HG03520 (cell line): Measurements from ENCODE around the gene GSTO2.

ENCODE experiments used
- ATAC-seq: cut with Tn5 transposase; IDR thresholded peaks from one replicate; pipeline ENCODE4 v1.9.1; 2021; ENCODE audit warnings: mild to moderate bottlenecking, moderate library complexity; ENCODE audit not compliant: unreplicated experiment

Gene GSTO2

GRCh38 chr10:104279550-104280259 lies 10.7 kb downstream of the GSTO2 start:
- ATAC-seq, result no peak

DNA sequence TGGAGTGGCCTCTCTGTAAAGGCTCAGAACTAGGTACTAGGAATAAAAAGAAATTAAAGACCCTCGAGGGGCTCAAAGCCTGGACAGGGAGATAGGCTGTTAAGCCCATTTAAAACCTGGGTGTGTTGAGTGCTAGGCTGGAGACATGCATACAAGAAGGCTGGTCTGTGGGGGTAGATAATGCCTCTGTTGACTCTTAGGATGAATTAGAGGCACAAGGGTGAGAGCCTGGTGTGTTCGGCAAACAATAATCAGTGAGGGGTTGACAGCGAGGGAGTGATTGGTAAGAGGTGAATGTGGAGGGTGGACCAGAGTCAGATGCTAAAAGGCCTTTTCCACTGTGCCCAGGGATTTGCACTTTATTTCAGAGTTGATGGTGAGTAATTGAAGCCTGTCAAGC lies 12.7 kb downstream of the GSTO2 start:
- no peak for ATAC-seq

DNA sequence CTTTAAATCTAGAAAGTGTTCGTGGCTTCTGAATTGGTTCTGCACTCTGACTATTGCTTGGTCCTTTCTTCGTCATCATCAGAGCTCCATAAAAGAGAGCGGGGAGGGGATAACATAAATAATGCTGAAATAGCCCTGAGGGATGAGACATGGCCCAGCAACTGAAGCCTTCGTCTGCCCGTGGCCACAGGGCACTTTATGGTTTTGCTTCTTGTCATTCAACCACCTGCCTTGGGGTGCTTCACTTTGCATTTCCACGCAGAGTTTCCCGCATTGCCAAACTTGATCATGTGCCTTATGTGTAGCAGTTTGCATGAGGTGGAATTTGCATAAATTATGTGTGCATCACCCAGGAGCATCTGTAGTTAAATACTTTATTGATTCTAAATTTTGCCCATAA lies 15.9 kb downstream of the GSTO2 start:
- no peak for ATAC-seq

DNA sequence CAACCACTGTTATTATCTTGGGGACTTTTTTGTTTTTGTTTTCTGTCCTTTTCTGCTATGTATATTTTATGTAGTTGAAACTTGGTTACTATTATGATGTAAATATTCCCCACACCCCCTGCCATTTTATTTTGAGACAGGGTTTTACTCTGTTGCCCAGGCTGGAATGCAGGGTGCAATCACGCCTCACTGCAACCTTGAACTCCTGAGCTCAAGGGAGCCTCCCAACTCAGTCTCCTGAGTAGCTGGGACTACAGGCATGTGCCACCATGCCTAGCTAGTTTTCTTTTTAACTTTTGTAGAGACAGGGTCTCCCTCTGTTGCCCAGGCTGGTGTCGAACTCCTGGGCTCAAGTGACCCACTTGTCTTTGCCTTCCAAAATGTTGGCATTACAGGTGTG lies 18.0 kb downstream of the GSTO2 start:
- no peak for ATAC-seq

DNA sequence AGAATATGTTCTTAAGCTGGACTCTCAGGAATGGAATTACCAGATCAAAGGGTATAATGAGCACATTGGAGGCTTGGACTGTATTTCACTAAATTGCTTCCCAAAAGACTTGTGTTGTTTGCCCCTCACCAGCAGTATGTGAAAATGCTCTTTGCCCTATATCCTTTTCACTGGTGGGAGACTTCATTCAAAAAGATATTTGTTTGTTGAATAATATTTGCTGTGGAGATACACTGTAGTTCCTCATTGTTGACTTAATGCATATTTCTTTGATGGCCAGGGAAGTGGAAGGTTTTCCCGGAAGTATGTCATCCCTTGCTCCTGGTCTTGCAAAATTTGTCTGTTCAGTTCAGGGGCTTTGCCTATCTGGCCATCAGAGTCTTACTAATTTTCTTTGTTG lies 19.4 kb downstream of the GSTO2 start:
- ATAC-seq, result no peak

- peak; percentile 100 for ATAC-seq
These were observed 22.5 kb downstream of the GSTO2 start for GRCh38 chr10:104291439-104291951.

DNA sequence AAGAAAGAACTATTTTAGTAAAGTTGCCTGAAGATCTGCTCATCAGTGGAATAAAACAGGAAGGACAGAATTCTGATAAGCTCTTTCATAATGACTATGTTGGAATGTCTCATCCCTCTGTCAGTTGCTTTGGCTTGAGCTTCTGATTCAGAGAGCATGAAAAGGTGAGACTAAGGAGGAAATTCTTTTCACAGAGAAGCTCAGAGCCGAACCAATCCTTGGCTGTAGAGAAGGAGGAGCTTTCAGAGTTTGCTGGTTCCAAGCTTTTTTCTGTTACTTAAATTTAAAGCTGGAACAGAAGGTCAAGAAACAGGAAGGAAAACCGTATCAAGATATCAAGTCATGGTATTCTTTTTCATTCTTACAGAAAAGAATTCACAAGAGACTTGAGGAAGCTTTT lies 24.0 kb downstream of the GSTO2 start:
- no peak for ATAC-seq

DNA sequence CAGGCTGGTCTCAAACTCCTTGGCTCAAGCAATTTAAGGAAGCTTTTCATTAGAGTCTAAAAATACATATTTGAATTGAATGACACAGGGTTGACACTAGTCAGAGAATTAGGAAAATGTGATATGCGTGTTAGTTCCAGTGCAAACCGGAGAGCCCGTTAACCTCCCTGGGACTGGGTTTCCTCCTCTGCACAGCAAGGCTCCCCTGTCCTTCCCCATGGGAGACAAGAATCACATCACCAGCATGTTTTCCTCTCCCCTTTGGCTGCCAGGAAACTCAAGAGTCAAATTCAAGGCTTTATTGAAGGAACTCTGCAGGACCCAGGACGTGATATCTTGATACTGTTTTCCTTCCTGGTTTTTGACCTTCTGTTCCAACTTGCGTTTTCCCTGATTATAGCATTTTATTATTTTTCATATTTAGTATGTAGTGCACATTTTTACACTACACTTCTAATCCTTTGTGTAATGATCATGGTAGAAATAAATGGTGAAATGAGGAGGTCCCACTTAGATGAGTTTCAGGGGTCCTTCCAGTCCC lies 24.9 kb downstream of the GSTO2 start:
- ATAC-seq, result no peak

DNA sequence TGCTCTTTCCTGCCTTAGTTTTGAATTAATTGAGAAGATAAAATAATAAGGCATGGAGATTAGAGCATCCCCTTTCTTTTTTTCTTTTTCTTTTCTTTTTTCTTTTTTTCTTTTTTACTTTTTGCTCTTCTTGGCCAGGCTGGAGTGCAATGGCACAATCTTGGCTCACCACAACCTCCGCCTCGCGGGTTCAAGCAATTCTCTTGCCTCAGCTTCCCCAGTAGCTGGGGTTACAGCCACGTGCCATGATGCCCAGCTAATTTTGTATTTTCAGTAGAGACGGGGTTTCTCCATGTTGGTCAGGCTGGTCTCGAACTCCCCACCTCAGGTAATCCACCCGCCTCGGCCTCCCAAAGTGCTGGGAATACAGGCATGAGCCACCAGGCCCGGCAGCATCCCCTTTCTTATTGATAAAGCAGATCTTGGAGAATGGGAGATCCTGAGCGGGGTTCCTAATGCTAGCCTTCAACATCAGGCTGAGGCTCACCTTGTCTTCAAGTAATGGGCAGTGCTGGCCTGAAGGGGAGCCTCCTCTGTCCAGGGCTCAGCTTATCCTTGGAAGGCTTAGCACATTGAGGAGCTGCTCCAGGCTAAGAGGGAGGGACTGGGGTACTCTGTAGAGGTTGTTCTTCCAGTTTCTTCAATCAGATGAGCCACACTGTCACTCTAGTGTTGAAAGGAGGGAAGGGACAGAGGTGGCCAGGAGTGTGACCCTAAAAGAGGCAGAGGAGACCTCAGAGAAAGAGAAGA lies 27.9 kb downstream of the GSTO2 start:
- ATAC-seq, result no peak

DNA sequence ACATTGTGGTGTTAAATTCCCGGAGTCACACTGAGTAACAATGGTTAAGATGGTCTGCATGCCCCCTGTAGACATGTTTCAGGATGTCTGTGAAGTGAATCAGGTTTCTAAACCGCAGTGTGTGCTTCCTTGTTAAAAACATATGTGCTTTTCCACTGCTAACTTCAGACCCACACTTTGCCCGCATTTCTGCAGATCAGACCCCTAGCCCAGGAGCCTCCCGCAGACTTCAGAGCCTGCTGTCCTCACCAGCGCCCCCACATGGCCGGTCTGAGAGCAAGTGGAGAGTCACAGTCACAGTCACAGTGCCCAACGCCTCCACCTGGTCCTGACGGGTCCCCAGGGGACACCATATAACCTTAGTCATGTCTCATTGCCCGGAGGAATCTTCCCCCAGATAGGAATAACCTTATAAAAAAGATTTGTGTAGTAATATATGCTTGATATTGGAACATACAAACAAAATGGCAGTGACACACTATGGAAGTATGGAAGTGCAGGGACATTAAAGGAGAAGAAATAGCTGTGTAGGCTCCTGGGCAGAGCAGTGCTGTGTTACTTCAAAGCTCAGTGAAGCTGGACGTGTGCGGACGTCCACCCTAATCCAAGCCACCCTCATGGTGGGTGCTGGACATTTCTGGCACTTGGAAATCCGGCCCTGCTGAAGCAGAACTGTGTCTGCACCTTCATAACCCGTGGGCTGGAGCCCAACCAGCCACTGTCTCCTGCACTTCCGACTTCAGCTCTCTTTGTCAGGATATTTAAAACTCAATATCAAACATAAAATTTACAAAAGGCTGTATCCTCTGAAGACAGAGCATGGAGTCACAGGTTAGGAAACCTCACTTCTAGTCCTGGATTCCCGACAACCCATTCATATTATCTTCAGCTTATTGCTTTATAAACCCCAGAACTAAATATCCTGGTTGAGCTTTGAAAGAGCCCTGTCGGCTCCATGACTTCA lies 29.0 kb downstream of the GSTO2 start:
- no peak for ATAC-seq

GRCh38 chr10:104299031-104299904 lies 30.3 kb downstream of the GSTO2 start:
- no peak for ATAC-seq

GRCh38 chr10:104300002-104300735 lies 31.2 kb downstream of the GSTO2 start:
- no peak for ATAC-seq

DNA sequence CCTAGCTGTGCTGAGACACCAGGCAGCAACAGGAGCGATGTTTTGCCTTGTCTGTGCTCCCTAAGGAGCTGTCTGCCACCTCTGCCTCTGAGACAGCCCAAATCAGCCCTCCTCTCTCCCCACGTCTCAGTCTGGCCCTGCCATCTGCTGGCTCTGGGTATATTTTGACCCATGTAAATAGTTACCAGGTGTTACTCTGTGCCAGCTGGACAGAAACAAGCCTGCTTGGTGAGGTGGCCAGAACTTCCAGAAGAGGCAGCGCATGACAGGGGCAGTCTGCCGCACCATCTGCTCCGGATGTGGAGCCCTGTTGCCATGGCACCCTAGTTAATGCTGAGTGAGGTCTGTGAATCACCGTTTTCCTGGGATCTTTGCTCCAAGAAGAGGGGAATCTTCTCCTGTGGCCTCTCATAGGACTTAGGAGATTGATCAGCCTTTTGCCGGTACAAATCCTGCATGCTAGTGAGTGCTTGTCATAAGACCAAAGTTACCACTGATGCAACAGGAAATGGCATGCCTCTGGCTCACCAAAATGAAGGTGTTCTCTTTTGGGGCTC lies 31.8 kb downstream of the GSTO2 start:
- no peak for ATAC-seq

DNA sequence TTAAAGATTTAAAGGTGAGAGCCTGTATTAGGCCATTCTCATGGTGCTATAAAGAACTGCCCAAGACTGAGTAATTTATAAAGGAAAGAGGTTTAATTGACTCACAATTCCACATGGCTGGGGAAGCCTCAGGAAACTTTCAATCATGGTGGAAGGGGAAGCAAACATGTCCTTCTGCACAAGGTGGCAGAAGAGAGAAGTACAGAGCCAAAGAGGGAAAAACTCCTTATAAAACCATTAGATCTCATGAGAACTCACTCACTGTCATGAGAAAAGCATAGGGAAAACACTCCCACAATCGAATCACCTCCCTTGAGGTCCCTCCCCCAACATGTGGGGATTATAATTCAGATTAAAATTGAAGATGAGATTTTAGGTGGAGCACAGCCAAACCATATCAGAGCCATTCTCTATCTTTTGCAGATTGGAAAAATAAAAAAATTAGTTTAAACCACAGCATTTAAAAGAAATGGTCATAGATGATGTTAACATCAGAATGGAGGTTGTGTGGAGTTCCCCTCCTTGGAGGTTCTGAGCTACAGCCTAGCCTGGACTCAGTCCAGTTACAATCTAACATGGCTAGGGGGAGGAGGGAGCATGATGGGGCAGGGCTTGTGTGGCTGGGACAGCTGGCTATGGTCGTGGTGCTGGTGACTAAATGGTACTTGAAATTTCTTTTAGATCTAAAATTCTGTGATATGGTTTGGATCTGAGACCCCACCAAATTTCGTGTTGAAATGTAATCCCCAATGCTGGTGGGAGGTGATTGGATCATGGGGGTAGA lies 33.1 kb downstream of the GSTO2 start:
- ATAC-seq, result no peak

- no peak for ATAC-seq
These were observed 34.8 kb downstream of the GSTO2 start for GRCh38 chr10:104303594-104304355.

DNA sequence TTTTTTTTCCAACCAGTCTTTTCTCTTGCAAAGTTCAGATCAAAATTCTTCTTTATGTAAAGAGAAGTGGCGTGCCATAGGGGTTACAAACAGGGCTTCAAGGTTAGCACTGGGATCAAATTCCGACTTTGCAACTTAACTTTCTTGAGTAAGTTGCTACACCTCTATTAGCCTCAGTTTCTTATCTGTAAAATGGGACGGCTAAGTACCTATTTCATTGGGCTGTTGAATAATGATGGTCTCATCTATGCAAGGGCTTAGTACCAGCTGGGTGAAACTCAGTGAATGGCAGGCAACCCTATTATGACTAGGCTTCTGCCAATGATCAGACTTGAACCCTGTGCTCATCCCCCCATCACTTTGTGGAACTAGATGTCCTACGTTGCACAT lies 35.4 kb downstream of the GSTO2 start:
- no peak for ATAC-seq

DNA sequence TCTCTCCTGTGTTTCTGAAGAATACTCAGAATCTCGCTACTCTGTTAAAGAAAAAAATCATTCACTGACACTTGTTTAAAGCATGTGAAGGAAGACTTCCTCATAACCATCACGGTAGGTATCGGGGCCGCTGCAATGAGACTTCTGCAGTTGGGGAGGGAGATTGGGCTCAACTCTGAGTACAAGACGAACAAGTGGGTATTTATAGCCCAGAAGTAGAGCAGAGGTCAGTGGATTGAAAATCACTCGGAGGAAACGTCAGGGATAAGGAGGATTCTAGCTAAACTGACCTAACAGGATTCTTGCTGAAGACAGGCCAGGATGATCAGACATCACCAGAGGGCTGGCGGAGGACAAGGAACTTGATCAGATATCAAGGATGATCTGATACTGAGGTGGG lies 35.9 kb downstream of the GSTO2 start:
- ATAC-seq, result no peak
